IMR-90 (cell line): ENCODE results near the gene ADD1.
"Not testable (repeated sequence)": the region's sequence is repeated elsewhere in the genome, so short reads cannot be mapped to it uniquely, and the experiment has no call there.

Experiments
- CHD1 ChIP-seq: IDR thresholded peaks from 2 replicates; pipeline ENCODE4 v1.6.1; 2012; ENCODE audit warnings: low read depth, low read length, improper control_type of control experiment
- POLR2A ChIP-seq: IDR thresholded peaks from 2 replicates; pipeline ENCODE4 v1.6.1; 2012; ENCODE audit warnings: mild to moderate bottlenecking, low read depth, low read length
- TF ChIP-seq, protein P1 (sequence below): conservative IDR thresholded peaks from 2 replicates; pipeline ENCODE4 v1.5.1; 2012; ENCODE audit warnings: mild to moderate bottlenecking, low read depth, low read length, improper control_type of control experiment

DNA sequence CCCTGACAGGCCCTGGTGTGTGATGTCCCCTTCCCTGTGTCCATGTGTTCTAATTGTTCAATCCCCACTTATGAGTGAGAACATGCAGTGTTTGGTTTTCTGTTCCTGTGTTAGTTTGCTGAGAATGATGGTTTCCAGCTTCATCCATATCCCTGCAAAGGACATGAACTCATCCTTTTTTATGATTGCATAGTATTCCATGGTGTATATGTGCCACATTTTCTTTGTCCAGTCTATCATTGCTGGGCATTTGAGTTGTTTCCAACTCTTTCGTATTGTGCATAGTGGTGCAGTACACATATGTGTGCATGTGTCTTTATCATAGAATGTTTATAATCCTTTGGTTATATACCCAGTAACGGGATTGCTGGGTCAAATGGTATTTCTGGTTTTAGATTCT is 73.1 kb downstream of the ADD1 start:
- TF ChIP-seq, protein P1, sequence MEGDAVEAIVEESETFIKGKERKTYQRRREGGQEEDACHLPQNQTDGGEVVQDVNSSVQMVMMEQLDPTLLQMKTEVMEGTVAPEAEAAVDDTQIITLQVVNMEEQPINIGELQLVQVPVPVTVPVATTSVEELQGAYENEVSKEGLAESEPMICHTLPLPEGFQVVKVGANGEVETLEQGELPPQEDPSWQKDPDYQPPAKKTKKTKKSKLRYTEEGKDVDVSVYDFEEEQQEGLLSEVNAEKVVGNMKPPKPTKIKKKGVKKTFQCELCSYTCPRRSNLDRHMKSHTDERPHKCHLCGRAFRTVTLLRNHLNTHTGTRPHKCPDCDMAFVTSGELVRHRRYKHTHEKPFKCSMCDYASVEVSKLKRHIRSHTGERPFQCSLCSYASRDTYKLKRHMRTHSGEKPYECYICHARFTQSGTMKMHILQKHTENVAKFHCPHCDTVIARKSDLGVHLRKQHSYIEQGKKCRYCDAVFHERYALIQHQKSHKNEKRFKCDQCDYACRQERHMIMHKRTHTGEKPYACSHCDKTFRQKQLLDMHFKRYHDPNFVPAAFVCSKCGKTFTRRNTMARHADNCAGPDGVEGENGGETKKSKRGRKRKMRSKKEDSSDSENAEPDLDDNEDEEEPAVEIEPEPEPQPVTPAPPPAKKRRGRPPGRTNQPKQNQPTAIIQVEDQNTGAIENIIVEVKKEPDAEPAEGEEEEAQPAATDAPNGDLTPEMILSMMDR: not testable (repeated sequence)
- TF ChIP-seq CHD1, POLR2A: not testable (repeated sequence)
